SU-DHL-6 (cell line): ENCODE data around the gene PELI3.

Experiments
- H2AFZ ChIP-seq: fragments of 200-600 bp; sonication (generic); 2 replicates; pipeline ENCODE4 v1.6.1; 2014; ENCODE audit warnings: low read depth, mild to moderate bottlenecking, moderate library complexity, mixed read lengths, antibody characterized with exemption, low read length; ENCODE audit not compliant: severe bottlenecking
- H3F3A ChIP-seq: fragments of 200-600 bp; shearing (Covaris generic); 2 replicates; pipeline ENCODE4 v1.6.0; 2016; ENCODE audit warnings: antibody characterized with exemption, mild to moderate bottlenecking; ENCODE audit not compliant: insufficient read depth
- H3K27ac ChIP-seq: fragments of 200-600 bp; sonication (generic); 2 replicates; pipeline ENCODE4 v1.5.1; 2016; ENCODE audit warnings: low read depth, mild to moderate bottlenecking, low read length, moderate library complexity, mixed read lengths
- H3K27me3 ChIP-seq: fragments of 200-600 bp; sonication (generic), shearing (Covaris generic); 2 replicates; pipeline ENCODE4 v1.6.0; 2014; ENCODE audit warnings: mild to moderate bottlenecking, low read length
- H3K36me3 ChIP-seq: fragments of 200-600 bp; sonication (generic); 2 replicates; pipeline ENCODE4 v1.6.1; 2014; ENCODE audit warnings: mild to moderate bottlenecking, low read length, mixed read lengths
- H3K4me2 ChIP-seq: fragments of 300-600, 200-600 bp; shearing (Covaris generic), sonication (generic); 2 replicates; pipeline ENCODE4 v1.6.0; 2014; ENCODE audit warnings: low read length, low read depth, mild to moderate bottlenecking; ENCODE audit not compliant: poor library complexity, severe bottlenecking
- H3K4me3 ChIP-seq: fragments of 200-600 bp; sonication (generic); 2 replicates; pipeline ENCODE4 v1.5.1; 2014; ENCODE audit warnings: antibody characterized with exemption, low read length, mild to moderate bottlenecking, mixed read lengths; ENCODE audit not compliant: insufficient read depth, poor library complexity, severe bottlenecking
- H3K79me2 ChIP-seq: fragments of 200-600 bp; sonication (generic); 2 replicates; pipeline ENCODE4 v1.6.1; 2014; ENCODE audit warnings: mild to moderate bottlenecking, low read length, moderate library complexity; ENCODE audit not compliant: insufficient read depth
- H3K9ac ChIP-seq: fragments of 200-600 bp; sonication (generic); 2 replicates; pipeline ENCODE4 v1.7.0; 2014; ENCODE audit warnings: mild to moderate bottlenecking, low read length
- H3K9me2 ChIP-seq: fragments of 200-600 bp; sonication (generic); replicated peaks from 2 replicates; pipeline ENCODE4 v1.6.1; 2014; ENCODE audit warnings: low read length; ENCODE audit not compliant: insufficient read depth
- H3K9me3 ChIP-seq: fragments of 200-600 bp; sonication (generic); 2 replicates; pipeline ENCODE4 v1.6.1; 2014; ENCODE audit warnings: low read length, mixed read lengths; ENCODE audit not compliant: insufficient read depth
- H4K20me1 ChIP-seq: fragments of 200-600 bp; sonication (generic); 2 replicates; pipeline ENCODE4 v1.6.1; 2014; ENCODE audit warnings: low read depth, mild to moderate bottlenecking, antibody characterized with exemption, low read length, moderate library complexity, mixed read lengths
- CTCF ChIP-seq: fragments of 200-600 bp; sonication (generic); IDR thresholded peaks from one replicate; pipeline ENCODE4 v1.5.1; 2017; ENCODE audit warnings: antibody characterized with exemption, mild to moderate bottlenecking, low read length, moderate library complexity; ENCODE audit not compliant: insufficient read depth, poor library complexity, severe bottlenecking
- EZH2phosphoT487 ChIP-seq: fragments of 200-600 bp; sonication (generic), shearing (Covaris generic); conservative IDR thresholded peaks from 2 replicates; pipeline ENCODE4 v1.6.1; 2018; ENCODE audit warnings: mild to moderate bottlenecking, antibody characterized with exemption, low read length, moderate library complexity, mixed read lengths

The PELI3 gene

GRCh38 chr11:66471142-66471541 lies 4.4 kb downstream of the PELI3 start:
- Histone ChIP-seq H2AFZ (no peak overlapping the region), H3K9ac (no peak overlapping the region), H3K36me3 (no peaks in the 10 kb centered on the region)

GRCh38 chr11:66472054-66472453 lies 5.3 kb downstream of the PELI3 start:
- H3K9me3 ChIP-seq: no peaks in the 10 kb centered on the region
- no peak for TF ChIP-seq EZH2phosphoT487
- no peak for TF ChIP-seq CTCF
- no peaks in the 10 kb centered on the region for H3F3A ChIP-seq

More at GRCh38 chr11:66471142-66471541, 4.4 kb downstream of the PELI3 start:
- no peak for TF ChIP-seq EZH2phosphoT487
- no peak for TF ChIP-seq CTCF
- H3F3A ChIP-seq: peaks cover 4% of the 10 kb centered on the region; the same call in 1 of the 2 replicates
- no peak overlapping the region for H3K4me2 ChIP-seq
- no peak overlapping the region for H3K27ac ChIP-seq
- H3K27me3 ChIP-seq: no peaks in the 10 kb centered on the region
- no peaks in the 10 kb centered on the region for H3K9me3 ChIP-seq
- H3K9me2 ChIP-seq: no peaks in the 10 kb centered on the region
- H4K20me1 ChIP-seq: no peaks in the 10 kb centered on the region
- no peaks in the 10 kb centered on the region for H3K79me2 ChIP-seq
- H3K4me3 ChIP-seq: no peak overlapping the region

GRCh38 chr11:66473167-66473566 lies 6.5 kb downstream of the PELI3 start:
- TF ChIP-seq EZH2phosphoT487 (no peak), CTCF (no peak)
- Histone ChIP-seq H3K36me3 (no peaks in the 10 kb centered on the region), H2AFZ (no peak overlapping the region), H3K9me2 (no peaks in the 10 kb centered on the region), H4K20me1 (no peaks in the 10 kb centered on the region), H3K79me2 (no peaks in the 10 kb centered on the region), H3K4me2 (no peak overlapping the region), H3K27ac (no peak overlapping the region), H3K9me3 (no peaks in the 10 kb centered on the region), H3K9ac (no peak overlapping the region), H3F3A (no peaks in the 10 kb centered on the region), H3K4me3 (no peak overlapping the region), H3K27me3 (no peaks in the 10 kb centered on the region)

More at GRCh38 chr11:66472054-66472453, 5.3 kb downstream of the PELI3 start:
- no peaks in the 10 kb centered on the region for H4K20me1 ChIP-seq
- H3K27ac ChIP-seq: no peak overlapping the region
- no peaks in the 10 kb centered on the region for H3K36me3 ChIP-seq
- no peaks in the 10 kb centered on the region for H3K79me2 ChIP-seq
- no peak overlapping the region for H3K4me3 ChIP-seq
- H3K9ac ChIP-seq: no peak overlapping the region
- no peaks in the 10 kb centered on the region for H3K9me2 ChIP-seq
- no peak overlapping the region for H3K4me2 ChIP-seq
- H2AFZ ChIP-seq: no peak overlapping the region
- H3K27me3 ChIP-seq: no peaks in the 10 kb centered on the region
